Right atrium auricular region (tissue), 2 donors: ENCODE measurements around the gene MTSS2. TPM values are rescaled to one million over a fixed set of nuclear protein-coding genes. Genes with fewer than 3 reads are reported as not detected.

Source experiments
- DNase-seq: peaks from one replicate; pipeline ENCODE4 v3.0.0-alpha.2; 2019; ENCODE audit warnings: low spot score
- H3K27ac ChIP-seq, 2 donors: fragments of 200-600 bp; sonication (generic); 1 replicate in 1 of 2; 2 replicates in 1 of 2; pipeline ENCODE4 v1.5.1; 2016 to 2019
- H3K27me3 ChIP-seq, 2 donors: fragments of 200-600 bp; sonication (generic); one replicate each; pipeline versions ENCODE4 v1.5.1 to v1.6.0; 2017 to 2019
- H3K36me3 ChIP-seq: fragments of 200-600 bp; sonication (generic); one replicate; pipeline ENCODE4 v1.5.1; 2016
- H3K4me1 ChIP-seq, 2 donors: fragments of 200-600 bp; sonication (generic); one replicate each; pipeline versions ENCODE4 v1.5.1 to v1.6.0; 2017 to 2019
- H3K4me3 ChIP-seq, 2 donors: fragments of 200-600 bp; sonication (generic); 1 replicate in 1 of 2; 2 replicates in 1 of 2; pipeline ENCODE4 v1.5.1; 2017 to 2019; ENCODE audit warnings: mild to moderate bottlenecking in 1 of 2, moderate library complexity in 1 of 2
- H3K9me3 ChIP-seq, 2 donors: fragments of 200-600 bp; sonication (generic); one replicate each; pipeline ENCODE4 v1.5.1; 2019
- total RNA-seq, 2 donors: library from RNA; depleted of rRNA; stranded (reverse); fragments of >200 nt; gene quantifications; one replicate each; pipeline ENCODE4 v1.1.0, GENCODE V29; 2016
- TF ChIP-seq, protein P1 (sequence below), 2 donors: fragments of 200-600 bp; sonication (generic); IDR thresholded peaks; one replicate each; pipeline ENCODE4 v1.5.1; 2019; ENCODE audit warnings: antibody characterized with exemption in 2 of 2

The MTSS2 gene
- total RNA-seq, 2 donors from 2014 or later: 35.3 to 44.7 TPM

DNA sequence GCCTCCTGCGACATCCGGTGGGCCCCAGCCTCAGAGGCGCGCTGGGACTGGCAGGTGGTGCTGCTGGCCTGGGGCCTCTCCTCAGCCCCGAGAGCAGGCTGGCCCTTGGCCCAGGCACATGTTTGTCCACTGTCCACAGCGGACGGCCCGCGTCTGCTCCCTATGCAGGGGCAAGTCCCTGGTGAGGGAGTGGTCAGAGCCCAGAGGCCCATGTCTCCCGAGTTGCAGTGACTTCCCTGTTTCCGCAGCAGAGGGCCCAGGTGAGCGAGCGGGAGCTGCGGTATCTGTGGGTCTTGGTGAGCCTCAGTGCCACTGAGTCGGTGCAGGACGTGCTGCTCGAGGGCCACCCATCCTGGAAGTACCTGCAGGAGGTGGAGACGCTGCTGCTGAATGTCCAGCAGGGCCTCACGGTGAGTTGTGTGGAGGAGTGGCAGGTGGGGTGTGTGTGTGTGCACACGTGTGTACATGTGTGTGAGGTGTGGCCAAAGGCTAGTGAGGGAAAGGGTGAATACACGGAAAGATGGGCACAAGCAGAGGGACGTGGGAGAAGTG, 29.1 kb downstream of the MTSS2 start:
- Histone ChIP-seq H3K36me3 (no peaks in the 10 kb centered on the region), H3K27me3 (no peaks in the 10 kb centered on the region), H3K27ac (no peak overlapping the region), H3K4me1 (peaks cover 0 to 10% of the 10 kb centered on the region in 2 donors), H3K9me3 (no peaks in the 10 kb centered on the region), H3K4me3 (no peak overlapping the region)
- TF ChIP-seq, protein P1, sequence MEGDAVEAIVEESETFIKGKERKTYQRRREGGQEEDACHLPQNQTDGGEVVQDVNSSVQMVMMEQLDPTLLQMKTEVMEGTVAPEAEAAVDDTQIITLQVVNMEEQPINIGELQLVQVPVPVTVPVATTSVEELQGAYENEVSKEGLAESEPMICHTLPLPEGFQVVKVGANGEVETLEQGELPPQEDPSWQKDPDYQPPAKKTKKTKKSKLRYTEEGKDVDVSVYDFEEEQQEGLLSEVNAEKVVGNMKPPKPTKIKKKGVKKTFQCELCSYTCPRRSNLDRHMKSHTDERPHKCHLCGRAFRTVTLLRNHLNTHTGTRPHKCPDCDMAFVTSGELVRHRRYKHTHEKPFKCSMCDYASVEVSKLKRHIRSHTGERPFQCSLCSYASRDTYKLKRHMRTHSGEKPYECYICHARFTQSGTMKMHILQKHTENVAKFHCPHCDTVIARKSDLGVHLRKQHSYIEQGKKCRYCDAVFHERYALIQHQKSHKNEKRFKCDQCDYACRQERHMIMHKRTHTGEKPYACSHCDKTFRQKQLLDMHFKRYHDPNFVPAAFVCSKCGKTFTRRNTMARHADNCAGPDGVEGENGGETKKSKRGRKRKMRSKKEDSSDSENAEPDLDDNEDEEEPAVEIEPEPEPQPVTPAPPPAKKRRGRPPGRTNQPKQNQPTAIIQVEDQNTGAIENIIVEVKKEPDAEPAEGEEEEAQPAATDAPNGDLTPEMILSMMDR (IDR thresholded peaks at IDR 0.05): no peak
- DNase-seq: no peak

DNA sequence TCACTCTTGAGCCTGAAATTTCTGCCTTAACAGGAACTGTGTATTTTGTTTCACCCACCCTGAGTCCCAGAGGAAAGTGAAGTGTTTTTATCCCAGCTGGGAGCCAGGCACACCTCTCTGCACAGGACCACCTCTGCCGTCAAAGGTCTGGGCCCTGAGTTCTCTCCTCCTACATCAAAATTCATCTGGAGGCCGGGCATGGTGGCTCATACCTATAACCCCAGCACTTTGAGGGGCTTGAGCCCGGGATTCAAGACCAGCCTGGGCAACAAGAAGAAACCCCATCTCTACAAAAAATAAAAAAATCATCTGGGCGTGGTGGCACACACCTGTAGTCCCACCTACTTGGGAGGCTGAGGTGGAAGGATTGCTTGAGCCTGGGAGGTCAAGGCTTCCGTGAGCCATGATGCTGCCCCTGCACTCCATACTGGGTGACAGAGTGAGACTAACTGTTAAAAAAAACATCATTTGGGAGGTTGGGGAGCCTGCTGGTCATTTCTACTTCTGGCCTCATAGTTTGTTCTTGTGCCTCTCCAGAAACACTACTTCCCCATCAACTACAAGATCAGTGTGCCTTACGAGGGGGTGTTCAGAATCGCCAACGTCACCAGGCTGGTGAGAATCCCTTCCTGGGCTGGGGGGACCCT, 29.7 kb downstream of the MTSS2 start:
- H3K36me3 ChIP-seq: no peaks in the 10 kb centered on the region
- H3K4me1 ChIP-seq: peaks cover 0 to 10% of the 10 kb centered on the region in 2 donors
- H3K9me3 ChIP-seq: no peaks in the 10 kb centered on the region
- no peaks in the 10 kb centered on the region for H3K27me3 ChIP-seq
- no peak overlapping the region for H3K4me3 ChIP-seq
- no peak overlapping the region for H3K27ac ChIP-seq
- TF ChIP-seq, protein P1 (IDR thresholded peaks at IDR 0.05): no peak
- DNase-seq: no peak

DNA sequence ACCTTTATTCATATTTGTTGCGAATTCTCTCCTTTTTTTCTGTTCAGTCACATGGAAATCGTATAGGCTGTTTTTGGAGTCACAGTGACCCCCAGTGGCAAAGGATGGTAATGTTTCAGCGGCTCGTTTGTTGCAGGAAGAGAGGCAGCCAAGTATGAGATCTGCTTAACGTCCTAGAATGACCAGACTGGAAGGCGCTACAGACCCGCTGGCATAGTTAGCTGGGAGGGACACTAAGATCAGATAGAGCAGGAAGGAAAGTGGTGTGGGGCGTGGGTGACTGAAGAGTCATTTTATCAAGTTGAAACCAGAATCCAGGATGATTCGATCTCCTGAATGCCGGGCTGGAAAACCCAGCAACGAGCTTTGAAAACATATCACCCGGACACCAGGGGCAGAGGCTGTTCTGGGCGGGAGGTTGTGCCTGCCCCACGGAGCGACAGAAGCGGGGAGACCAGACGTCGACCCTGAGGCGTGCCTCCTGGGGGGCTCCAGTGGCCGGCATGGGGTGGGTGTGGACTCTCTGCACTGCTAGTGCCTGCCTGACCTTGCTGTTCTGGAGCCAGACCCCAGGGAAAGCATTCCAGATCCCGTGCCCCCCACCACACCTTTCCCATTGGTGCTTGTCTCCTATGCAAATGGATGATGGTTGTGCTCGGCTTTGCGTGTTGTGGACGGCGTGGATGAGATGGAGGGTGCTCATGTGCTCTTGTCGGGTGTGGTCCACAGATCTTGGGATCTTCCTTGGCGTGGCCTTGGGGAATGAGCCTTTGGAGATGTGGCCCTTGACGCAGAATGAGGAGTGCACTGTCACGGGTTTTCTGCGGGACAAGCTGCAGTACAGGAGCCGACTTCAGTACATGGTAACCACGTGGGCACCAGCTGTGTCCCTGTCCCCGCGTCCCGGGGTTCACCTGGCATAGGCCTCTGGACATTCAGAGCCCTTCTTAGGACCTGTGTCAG, 31.8 kb downstream of the MTSS2 start:
- peak overlapping the region in 1 of 2 donors; percentile 36 for H3K4me3 ChIP-seq

DNA sequence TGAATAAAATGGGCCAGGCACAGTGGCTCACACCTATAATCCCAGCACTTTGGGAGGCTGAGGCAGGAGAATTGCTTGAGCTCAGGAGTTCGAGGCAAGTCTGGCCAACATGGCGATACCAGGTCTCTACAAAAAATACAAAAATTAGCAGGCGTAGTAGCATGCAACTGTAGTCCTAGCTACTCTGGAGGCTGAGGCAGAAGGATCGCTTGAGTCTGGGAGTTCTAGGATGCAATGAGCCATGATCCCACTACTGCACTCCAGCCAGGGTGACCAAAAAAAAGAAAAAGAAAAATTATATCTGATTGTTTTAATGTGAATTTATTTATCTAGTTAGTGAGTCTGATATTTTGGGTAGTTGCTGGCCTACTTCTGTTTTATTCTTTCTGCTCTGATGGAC, 32.4 kb downstream of the MTSS2 start:
- DNase-seq: no peak
- Histone ChIP-seq H3K36me3 (no peaks in the 10 kb centered on the region), H3K4me3 (no peak overlapping the region), H3K9me3 (no peaks in the 10 kb centered on the region), H3K4me1 (peaks cover 0 to 10% of the 10 kb centered on the region in 2 donors), H3K27me3 (no peaks in the 10 kb centered on the region), H3K27ac (no peak overlapping the region)
- TF ChIP-seq, protein P1 (IDR thresholded peaks at IDR 0.05): no peak

More for the DNA sequence above, 31.8 kb downstream of the MTSS2 start:
- Histone ChIP-seq H3K27ac (peak overlapping the region in 1 of 2 donors; percentile 43), H3K27me3 (no peaks in the 10 kb centered on the region), H3K9me3 (no peaks in the 10 kb centered on the region), H3K36me3 (no peaks in the 10 kb centered on the region), H3K4me1 (peaks cover 0 to 10% of the 10 kb centered on the region in 2 donors)
- TF ChIP-seq, protein P1 (IDR thresholded peaks at IDR 0.05): peak; percentile 91 to 92
- DNase-seq: peak; percentile 92

DNA sequence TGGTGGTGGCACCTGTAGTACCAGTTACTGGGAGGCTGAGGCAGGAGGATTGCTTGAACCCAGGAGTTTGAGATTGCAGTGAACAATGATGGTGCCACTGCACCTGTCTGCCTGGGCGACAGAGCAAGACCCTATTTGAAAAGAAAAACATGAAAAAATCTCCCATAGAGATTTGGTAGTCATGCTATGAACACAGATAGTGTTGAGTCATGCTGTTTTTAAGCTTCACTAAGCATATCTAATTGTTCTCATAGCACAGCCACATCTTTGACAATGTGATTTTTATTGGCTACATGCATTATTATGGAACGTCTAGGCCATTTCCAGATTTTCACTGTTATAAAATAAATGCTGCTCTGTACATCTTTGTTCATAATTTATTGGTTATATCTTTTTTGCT, 33.5 kb downstream of the MTSS2 start:
- H3K27ac ChIP-seq: no peak overlapping the region
- H3K4me3 ChIP-seq: no peak overlapping the region
- DNase-seq: no peak
- H3K27me3 ChIP-seq: no peaks in the 10 kb centered on the region
- TF ChIP-seq, protein P1 (IDR thresholded peaks at IDR 0.05): no peak
- H3K9me3 ChIP-seq: no peaks in the 10 kb centered on the region
- no peaks in the 10 kb centered on the region for H3K36me3 ChIP-seq
- H3K4me1 ChIP-seq: peaks cover 0 to 10% of the 10 kb centered on the region in 2 donors
